ENCODE measurements around the gene TAL2.

TAL2 gene

GRCh38 chr9:105662184-105663104 lies at the start of gene TAL2:
TSS of gene TAL2 (plus strand) at chr9:105662457. CDS start at chr9:105662497, 40 bp downstream.
- no peak for DNase-seq

GRCh38 chr9:105621001-105621400 lies 41.3 kb upstream of the TAL2 start:
- DNase-seq: no peak

- DNase-seq: no peak
Observed at GRCh38 chr9:105625088-105625487, 37.2 kb upstream of the TAL2 start.

GRCh38 chr9:105632807-105633206 lies 29.4 kb upstream of the TAL2 start:
- no peak for DNase-seq

GRCh38 chr9:105633411-105633810 lies 28.8 kb upstream of the TAL2 start:
- no peak for DNase-seq

- DNase-seq: no peak
Observed at GRCh38 chr9:105636331-105636730, 25.9 kb upstream of the TAL2 start.

- no peak for DNase-seq
Observed at GRCh38 chr9:105637787-105638395, 24.4 kb upstream of the TAL2 start.

- no peak for DNase-seq
Observed at GRCh38 chr9:105639936-105640335, 22.3 kb upstream of the TAL2 start.

GRCh38 chr9:105643795-105644194 lies 18.5 kb upstream of the TAL2 start:
- DNase-seq: no peak

- DNase-seq: no peak
Observed at GRCh38 chr9:105646879-105647594, 15.2 kb upstream of the TAL2 start.

- DNase-seq: no peak
Observed at GRCh38 chr9:105647595-105648349, 14.5 kb upstream of the TAL2 start.

- DNase-seq: no peak
Observed at GRCh38 chr9:105651806-105652205, 10.5 kb upstream of the TAL2 start.

- DNase-seq: no peak
Observed at GRCh38 chr9:105656131-105656921, 5.9 kb upstream of the TAL2 start.

GRCh38 chr9:105658351-105658750 lies 3.9 kb upstream of the TAL2 start:
- no peak for DNase-seq

GRCh38 chr9:105661011-105661410 lies 1.2 kb upstream of the TAL2 start:
- DNase-seq: no peak

- no peak for DNase-seq
Observed at GRCh38 chr9:105663914-105664313, 1.7 kb downstream of the TAL2 start.

- no peak for DNase-seq
Observed at GRCh38 chr9:105667867-105668266, 5.6 kb downstream of the TAL2 start.

GRCh38 chr9:105670315-105670714 lies 8.1 kb downstream of the TAL2 start:
- no peak for DNase-seq

GRCh38 chr9:105670775-105671174 lies 8.5 kb downstream of the TAL2 start:
- DNase-seq: no peak

- DNase-seq: no peak
Observed at GRCh38 chr9:105672711-105673234, 10.5 kb downstream of the TAL2 start.

GRCh38 chr9:105673850-105674387 lies 11.7 kb downstream of the TAL2 start:
- no peak for DNase-seq

Data from CD4-positive, alpha-beta T cell treated with Interleukin-15 for 1 hour (primary cell).